Thymus (tissue), 11 donors: Measurements from ENCODE around the gene SLC16A9. TPM values are rescaled to one million over a fixed set of nuclear protein-coding genes. Genes with fewer than 3 reads are reported as not detected.

Experiments
- DNase-seq, 9 donors: peaks; one replicate each; pipeline ENCODE4 v3.0.0-alpha.2; 2013; ENCODE audit warnings: low spot score in 9 of 9, low read depth in 6 of 9, missing footprints in 1 of 9
- H3K27ac ChIP-seq, 2 donors: one replicate each; pipeline ENCODE4 v1.5.1; 2013; ENCODE audit warnings: control low read depth in 1 of 2, low read depth in 1 of 2, low read length in 1 of 2, mild to moderate bottlenecking in 1 of 2, moderate library complexity in 1 of 2
- H3K27me3 ChIP-seq, 2 donors: one replicate each; pipeline ENCODE4 v1.5.1; 2013; ENCODE audit warnings: low read length in 1 of 2; ENCODE audit not compliant: control insufficient read depth in 2 of 2, insufficient read depth in 1 of 2
- H3K36me3 ChIP-seq, 2 donors: one replicate each; pipeline ENCODE4 v1.5.1; 2013; ENCODE audit warnings: low read length in 1 of 2, mild to moderate bottlenecking in 1 of 2, moderate library complexity in 1 of 2; ENCODE audit not compliant: control insufficient read depth in 2 of 2, insufficient read depth in 2 of 2
- H3K4me1 ChIP-seq, 2 donors: one replicate each; pipeline ENCODE4 v1.5.1; 2013; ENCODE audit warnings: low read length in 2 of 2; ENCODE audit not compliant: control insufficient read depth in 2 of 2, insufficient read depth in 2 of 2
- H3K4me3 ChIP-seq, 2 donors: one replicate each; pipeline ENCODE4 v1.5.1; 2013; ENCODE audit warnings: low read length in 2 of 2, control low read depth in 1 of 2, mild to moderate bottlenecking in 1 of 2
- H3K9me3 ChIP-seq, 2 donors: one replicate each; pipeline ENCODE4 v1.5.1; 2013; ENCODE audit warnings: low read length in 1 of 2, mild to moderate bottlenecking in 1 of 2; ENCODE audit not compliant: control insufficient read depth in 2 of 2, insufficient read depth in 1 of 2
- WGBS: extraction: QIAGEN DNeasy Blood & Tissue Kit; methylation state at CpG from one replicate; pipeline ENCODE4 v1.1.7; 2013; 5-methylcytosine and 5-hydroxymethylcytosine counted together
- polyA plus RNA-seq: library from polyadenylated mRNA; stranded (reverse); fragments of 200-250 nt; gene quantifications from one replicate; pipeline ENCODE4 v1.2.3, GENCODE V29; 2013
- total RNA-seq: library from RNA; stranded (reverse); fragments of 120-200 nt; gene quantifications from one replicate; pipeline ENCODE4 v1.2.4, GENCODE V29; 2013
- donor health status: healthy.

Gene SLC16A9
- total and polyA plus RNA-seq, 2 donors: 1.6 to 5.3 TPM

DNA sequence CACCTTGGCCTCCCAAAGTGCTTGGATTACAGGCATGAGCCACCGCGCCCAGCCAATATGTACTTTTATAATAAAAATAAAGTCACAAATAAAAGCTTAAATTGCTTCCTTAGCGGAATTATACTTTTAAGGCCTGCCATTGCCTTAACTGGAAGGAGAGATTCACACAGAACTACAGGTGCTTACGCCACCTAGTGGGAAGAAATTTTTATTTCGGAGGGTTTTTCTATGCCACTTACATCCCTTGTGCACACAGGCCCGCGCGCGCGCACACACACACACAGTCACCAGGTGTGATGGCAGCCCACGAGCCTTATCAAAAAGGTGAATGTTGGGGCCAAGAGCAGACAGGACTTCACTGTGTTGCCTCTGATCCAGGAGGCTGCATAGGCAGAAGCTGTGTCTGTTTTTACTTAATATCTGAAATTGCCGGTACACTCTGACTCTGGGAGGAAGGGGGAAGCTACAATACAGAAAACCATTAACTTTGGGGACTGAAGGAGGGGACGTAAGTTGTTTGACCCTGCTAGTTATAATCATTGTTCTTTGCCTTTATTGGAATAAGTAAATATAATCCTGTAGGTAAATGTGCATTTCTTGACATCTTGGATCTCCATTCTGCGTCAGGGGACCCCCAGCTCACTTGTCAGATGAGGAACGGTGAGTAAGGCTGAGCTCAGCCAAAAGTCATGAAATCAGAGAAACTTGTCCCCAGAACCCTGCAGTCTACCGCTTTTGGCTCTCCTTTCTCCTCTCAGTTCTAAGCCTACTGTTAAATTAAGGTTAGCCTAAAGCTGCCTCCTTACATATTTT lies 87.1 kb downstream of the SLC16A9 start:
- DNase-seq: peak in 8 of 9 donors; percentile 26 to 75 (median 43)
- WGBS: 87% methylated on average over 16 of the region's 16 CpGs
- H3K4me3 ChIP-seq: no peak overlapping the region
- H3K9me3 ChIP-seq: no peaks in the 10 kb centered on the region
- H3K27ac ChIP-seq: no peak overlapping the region
- no peaks in the 10 kb centered on the region for H3K27me3 ChIP-seq
- peaks cover 0 to 5% of the 10 kb centered on the region in 2 donors for H3K4me1 ChIP-seq
- no peaks in the 10 kb centered on the region for H3K36me3 ChIP-seq

DNA sequence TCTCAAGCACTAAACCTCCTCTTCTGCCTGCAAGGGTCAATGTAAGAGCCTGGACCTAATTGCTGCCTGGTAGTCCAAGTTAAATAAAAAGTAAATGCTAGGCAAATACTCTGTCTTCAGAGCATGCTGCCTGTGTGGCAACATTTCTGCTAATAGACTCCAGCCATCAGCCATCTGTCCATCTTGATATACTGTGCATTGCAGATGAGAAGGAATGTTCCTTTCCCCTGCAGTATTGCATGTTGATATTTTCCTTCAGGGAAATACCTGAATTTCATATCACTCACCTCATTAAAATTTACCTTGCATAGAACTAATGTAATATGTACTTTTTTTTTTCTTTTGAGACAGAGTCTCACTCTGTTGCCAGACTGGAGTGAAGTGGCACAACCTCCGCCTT lies 87.9 kb downstream of the SLC16A9 start:
- Histone ChIP-seq H3K9me3 (no peaks in the 10 kb centered on the region), H3K4me1 (peaks cover 0 to 5% of the 10 kb centered on the region in 2 donors), H3K36me3 (no peaks in the 10 kb centered on the region), H3K4me3 (no peak overlapping the region), H3K27ac (no peak overlapping the region), H3K27me3 (no peaks in the 10 kb centered on the region)
- 100% methylated on average over 1 of the region's 1 CpG for WGBS
- DNase-seq: no peak

DNA sequence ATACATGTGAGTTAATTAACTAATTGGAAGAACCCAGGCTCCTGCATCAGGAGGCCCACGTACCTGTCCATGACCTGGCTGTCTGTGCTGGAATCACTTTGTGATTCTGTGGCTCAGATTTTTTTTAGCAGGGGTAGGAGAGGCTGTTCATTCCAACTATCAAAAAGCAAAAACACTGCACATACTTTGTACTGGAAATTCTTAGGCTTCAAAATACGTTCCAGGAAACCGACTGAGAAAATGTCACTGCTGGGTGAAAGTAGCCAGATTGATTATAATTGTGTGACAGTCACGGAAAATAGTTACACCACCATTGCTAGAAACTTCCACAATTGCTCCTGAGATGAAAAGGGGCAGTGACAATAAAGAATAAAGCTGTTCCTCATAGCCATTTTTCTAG lies 91.0 kb downstream of the SLC16A9 start:
- H3K27ac ChIP-seq: no peak overlapping the region
- no peaks in the 10 kb centered on the region for H3K36me3 ChIP-seq
- no peaks in the 10 kb centered on the region for H3K9me3 ChIP-seq
- DNase-seq: no peak
- 88% methylated on average over 4 of the region's 4 CpGs for WGBS
- no peaks in the 10 kb centered on the region for H3K27me3 ChIP-seq
- no peak overlapping the region for H3K4me3 ChIP-seq
- no peaks in the 10 kb centered on the region for H3K4me1 ChIP-seq

DNA sequence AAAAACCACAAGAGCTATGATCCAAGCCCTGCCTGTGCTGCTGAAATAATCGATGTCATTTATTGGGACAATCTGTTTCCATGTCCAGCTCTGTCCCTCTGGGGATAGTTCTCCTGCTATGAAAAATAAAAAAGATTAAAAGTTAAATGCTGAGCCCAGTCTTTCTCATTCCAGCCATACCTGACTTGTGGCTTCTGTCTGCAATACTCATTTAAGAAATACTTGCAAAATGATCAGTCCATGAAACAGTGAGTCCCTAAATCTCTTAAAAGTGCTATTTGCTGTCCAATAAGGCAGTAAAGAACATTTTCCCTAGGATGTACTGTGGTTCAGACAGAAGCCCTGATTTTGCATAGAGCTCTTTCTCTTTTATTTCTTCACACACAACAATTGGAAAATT lies 91.7 kb downstream of the SLC16A9 start:
- no peak overlapping the region for H3K4me3 ChIP-seq
- DNase-seq: no peak
- no peaks in the 10 kb centered on the region for H3K36me3 ChIP-seq
- H3K4me1 ChIP-seq: no peaks in the 10 kb centered on the region
- no peaks in the 10 kb centered on the region for H3K27me3 ChIP-seq
- H3K9me3 ChIP-seq: no peaks in the 10 kb centered on the region
- 94% methylated on average over 1 of the region's 1 CpG for WGBS
- H3K27ac ChIP-seq: no peak overlapping the region

DNA sequence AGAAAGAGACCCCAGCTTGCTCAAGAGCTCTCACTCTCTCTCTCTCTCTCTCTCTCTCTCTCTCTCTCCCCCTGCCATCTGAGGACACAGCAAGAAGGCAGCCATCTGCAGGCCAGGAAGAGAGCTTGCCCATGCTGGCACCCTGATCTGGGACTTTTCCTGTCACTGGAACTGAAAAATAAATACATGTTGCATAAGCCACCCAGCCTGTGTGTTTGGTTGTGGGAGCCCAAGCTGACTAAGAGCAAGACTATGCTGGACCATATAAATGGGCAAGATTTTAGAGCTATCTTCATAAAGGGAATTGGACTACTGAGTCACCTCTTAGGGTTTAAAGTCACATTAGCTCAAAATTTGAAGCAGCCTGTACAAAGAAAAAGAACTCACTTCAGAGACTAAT lies 98.6 kb downstream of the SLC16A9 start:
- Histone ChIP-seq H3K27ac (no peak overlapping the region), H3K9me3 (no peaks in the 10 kb centered on the region), H3K4me3 (no peak overlapping the region), H3K27me3 (no peaks in the 10 kb centered on the region), H3K4me1 (no peaks in the 10 kb centered on the region), H3K36me3 (no peaks in the 10 kb centered on the region)
- DNase-seq: no peak

DNA sequence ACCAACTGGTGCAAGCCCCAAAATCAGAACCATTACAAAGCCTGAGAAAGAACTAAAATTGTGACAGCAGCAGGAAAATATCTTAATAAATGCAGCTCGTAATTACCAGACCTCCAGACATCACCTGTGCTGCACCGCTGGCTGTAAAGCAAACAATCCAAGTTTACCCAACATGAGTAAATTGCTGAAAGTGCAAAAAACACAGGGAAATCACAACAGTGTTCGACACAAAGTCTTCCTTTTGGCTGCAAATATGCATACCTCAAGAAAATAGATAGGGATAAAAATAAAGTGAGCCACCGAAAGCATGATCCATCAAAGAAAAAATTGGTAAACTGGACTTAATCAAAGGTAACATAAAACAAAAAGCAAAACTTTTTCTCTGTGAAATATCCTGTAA lies 101.7 kb downstream of the SLC16A9 start:
- Histone ChIP-seq H3K36me3 (no peaks in the 10 kb centered on the region), H3K27ac (no peak overlapping the region), H3K4me1 (no peaks in the 10 kb centered on the region), H3K4me3 (no peak overlapping the region), H3K9me3 (no peaks in the 10 kb centered on the region), H3K27me3 (no peaks in the 10 kb centered on the region)
- no peak for DNase-seq
- 92% methylated on average over 4 of the region's 4 CpGs for WGBS

DNA sequence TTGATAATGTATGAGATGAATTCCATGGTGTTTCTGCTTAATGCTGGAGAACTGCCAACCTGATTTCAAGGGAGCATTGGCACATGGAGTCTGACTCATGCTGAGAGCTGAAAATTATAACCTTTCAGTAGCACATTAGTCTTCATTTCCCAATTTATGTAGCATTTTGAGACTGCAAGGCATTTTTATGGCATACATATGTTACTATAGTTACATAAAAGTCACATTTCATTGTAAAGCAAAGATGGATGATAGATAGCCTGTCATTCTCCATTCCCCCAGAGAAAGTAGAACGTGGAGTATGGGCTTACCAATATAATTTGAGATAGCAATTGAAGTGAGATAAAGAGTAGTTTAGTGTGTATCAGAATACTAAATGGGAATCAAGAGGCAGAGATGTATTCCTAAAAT lies 103.1 kb downstream of the SLC16A9 start:
- Histone ChIP-seq H3K36me3 (no peaks in the 10 kb centered on the region), H3K27ac (no peak overlapping the region), H3K27me3 (no peaks in the 10 kb centered on the region), H3K4me1 (no peaks in the 10 kb centered on the region), H3K4me3 (no peak overlapping the region), H3K9me3 (no peaks in the 10 kb centered on the region)
- WGBS: 77% methylated on average over 1 of the region's 1 CpG
- DNase-seq: no peak

DNA sequence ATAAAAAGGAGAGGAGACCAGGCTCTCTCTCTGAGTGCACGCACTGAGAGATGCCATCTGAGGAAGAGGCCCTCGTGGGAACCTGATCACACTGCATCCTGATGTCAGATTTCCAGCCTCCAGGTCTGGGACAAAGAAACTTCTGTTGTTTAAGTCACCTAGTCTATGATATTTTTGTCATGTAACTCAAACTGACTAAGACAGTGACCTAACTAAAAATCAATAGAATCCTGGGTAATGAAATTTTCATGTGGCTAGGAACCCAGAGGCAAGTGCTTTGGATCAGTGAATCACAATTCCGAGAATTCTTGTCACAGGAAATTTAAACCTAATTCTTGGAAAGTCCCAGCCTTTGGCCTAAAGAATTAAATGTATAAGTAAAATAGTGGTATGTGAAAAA lies 107.7 kb downstream of the SLC16A9 start:
- H3K36me3 ChIP-seq: no peaks in the 10 kb centered on the region
- no peak overlapping the region for H3K27ac ChIP-seq
- no peaks in the 10 kb centered on the region for H3K27me3 ChIP-seq
- H3K4me1 ChIP-seq: no peaks in the 10 kb centered on the region
- no peaks in the 10 kb centered on the region for H3K9me3 ChIP-seq
- H3K4me3 ChIP-seq: no peak overlapping the region
- DNase-seq: no peak
- 91% methylated on average over 3 of the region's 3 CpGs for WGBS
